ENCODE results near the gene IL34. TPM values are rescaled to one million over a fixed set of nuclear protein-coding genes. Genes with fewer than 3 reads are reported as not detected.

Gene IL34
- total RNA-seq, 1 experiment from 2014 or later, result 0.35 TPM

DNA sequence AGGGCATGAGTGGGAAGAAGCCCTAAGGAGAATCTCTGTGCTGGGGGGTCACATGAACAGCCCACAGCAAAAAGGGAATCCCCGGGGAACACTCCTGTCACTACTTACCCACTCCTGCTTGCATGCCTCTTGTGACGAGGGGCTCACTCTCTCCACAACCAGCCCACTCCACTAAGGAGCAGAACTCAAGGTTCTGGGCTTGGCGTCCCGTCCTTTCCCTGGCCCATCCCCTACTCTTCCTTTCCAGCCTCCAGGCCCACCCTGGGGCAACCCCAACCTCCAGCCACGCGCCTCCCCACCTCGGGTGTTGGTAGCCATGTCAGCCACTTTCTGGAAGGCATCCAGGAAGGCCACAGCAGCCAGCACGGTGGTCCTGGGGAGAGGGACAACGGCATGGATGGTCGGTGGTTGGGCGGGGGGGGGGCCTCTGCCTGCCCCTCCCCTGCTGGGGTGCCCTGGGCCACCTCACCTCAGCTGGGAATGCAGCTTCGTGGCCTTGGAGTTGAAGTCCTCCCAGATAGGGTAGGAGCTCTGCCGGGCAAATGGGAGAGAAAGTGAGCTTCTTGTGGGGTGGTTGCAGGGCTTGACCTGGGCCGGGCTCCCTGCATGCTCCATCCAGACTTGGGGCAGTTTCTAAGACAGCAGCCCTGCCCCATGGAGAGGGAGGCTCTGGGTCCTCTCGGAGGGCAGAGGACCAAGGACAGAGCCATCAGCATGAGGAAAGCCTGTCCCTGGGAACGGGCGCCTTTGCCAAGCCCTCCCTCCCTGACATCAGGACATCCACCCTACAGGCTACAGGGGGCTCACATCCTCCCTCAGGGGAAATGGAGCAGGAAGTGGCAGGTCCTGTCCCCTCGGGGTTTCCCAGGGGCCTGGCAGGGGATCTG lies 34.4 kb downstream of the IL34 start:
- Mint-ChIP-seq H3K9me3 (ENCODE audit: low read depth, unreplicated experiment) (no peaks in the 10 kb centered on the region), H3K27me3 (ENCODE audit: unreplicated experiment) (no peaks in the 10 kb centered on the region), H3K36me3 (ENCODE audit: insufficient read depth, unreplicated experiment) (peaks cover 36% of the 10 kb centered on the region), H3K4me3 (ENCODE audit: low read depth, unreplicated experiment) (no peak overlapping the region), H3K4me1 (ENCODE audit: low read depth, unreplicated experiment) (no peaks in the 10 kb centered on the region), H3K27ac (ENCODE audit: unreplicated experiment) (no peak overlapping the region)
- CTCF ChIA-PET, result no interaction called here
- DNase-seq, result no peak
- no TSS peak for BruUV-seq (replicated peaks)
- TF ChIP-seq CTCF (IDR thresholded peaks at IDR 0.05; ENCODE audit: unreplicated experiment), result no peak
- intact Hi-C loops (cut with micrococcal nuclease; ENCODE audit: unreplicated experiment), result loop anchor here (10.0 kb wide), 2 partner anchors 64 to 94 kb away; no protein-coding TSS in a partner anchor

DNA sequence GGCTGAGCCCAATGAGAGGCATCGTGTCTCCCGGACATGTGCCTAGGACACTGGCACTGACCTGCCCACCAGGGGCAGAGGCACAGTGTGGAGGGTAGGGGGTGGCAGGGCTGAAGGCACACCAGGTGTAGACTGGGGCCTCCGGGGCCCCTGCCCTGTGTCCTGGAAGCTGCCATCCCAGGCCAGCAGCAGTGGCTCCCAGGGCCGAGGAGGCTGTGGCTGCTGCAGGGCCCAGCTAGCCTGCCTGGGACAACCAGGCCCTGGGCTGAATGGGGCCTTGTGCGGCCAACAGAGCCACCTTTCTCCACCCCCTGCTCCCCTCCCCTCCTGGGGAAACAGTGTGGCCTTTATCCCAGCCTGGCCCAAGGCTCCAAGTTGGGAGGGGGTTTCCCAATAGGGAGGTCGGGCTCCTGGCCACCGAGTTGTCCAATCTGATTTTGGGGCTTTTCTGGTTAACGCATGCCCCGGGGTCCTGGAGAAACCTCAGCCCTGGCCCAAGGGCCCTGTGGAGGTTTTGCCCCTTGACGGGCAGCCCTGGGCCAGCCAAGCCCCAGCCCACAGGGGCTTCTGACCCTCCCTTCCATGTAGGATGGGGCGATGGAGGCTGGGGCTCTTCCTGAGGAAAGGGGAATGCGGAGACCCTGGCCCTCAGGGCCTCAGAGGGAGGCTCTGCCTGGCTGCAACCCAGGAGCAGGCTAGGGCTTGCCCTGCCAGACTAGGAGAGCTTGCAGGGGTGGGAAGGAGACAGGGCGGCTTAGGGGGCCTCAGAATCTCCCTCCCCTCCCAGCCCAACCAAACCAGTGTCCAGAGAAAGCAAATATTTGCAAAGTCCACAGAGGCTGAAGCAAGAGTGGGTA lies 35.3 kb downstream of the IL34 start:
- intact Hi-C loops (cut with micrococcal nuclease; ENCODE audit: unreplicated experiment), result loop anchor here (10.0 kb wide), 2 partner anchors 63 to 93 kb away; no protein-coding TSS in a partner anchor
- TF ChIP-seq CTCF (IDR thresholded peaks at IDR 0.05; ENCODE audit: unreplicated experiment), result no peak
- H3K27ac Mint-ChIP-seq (ENCODE audit: unreplicated experiment), result no peak overlapping the region
- H3K36me3 Mint-ChIP-seq (ENCODE audit: insufficient read depth, unreplicated experiment), result peaks cover 38% of the 10 kb centered on the region
- DNase-seq, result no peak
- no peaks in the 10 kb centered on the region for H3K9me3 Mint-ChIP-seq (ENCODE audit: low read depth, unreplicated experiment)
- H3K4me3 Mint-ChIP-seq (ENCODE audit: low read depth, unreplicated experiment), result no peak overlapping the region
- CTCF ChIA-PET, result interaction anchor here (1.0 kb wide), 1 partner anchor 90 kb away, joined by 3 read pairs; no protein-coding TSS in a partner anchor
- no TSS peak for BruUV-seq (replicated peaks)
- no peaks in the 10 kb centered on the region for H3K27me3 Mint-ChIP-seq (ENCODE audit: unreplicated experiment)
- H3K4me1 Mint-ChIP-seq (ENCODE audit: low read depth, unreplicated experiment), result peaks cover 3% of the 10 kb centered on the region

GRCh38 chr16:70682239-70683145 lies 36.1 kb downstream of the IL34 start:
- no peak for TF ChIP-seq CTCF (IDR thresholded peaks at IDR 0.05; ENCODE audit: unreplicated experiment)
- H3K27ac Mint-ChIP-seq (ENCODE audit: unreplicated experiment), result no peak overlapping the region
- intact Hi-C loops (cut with micrococcal nuclease; ENCODE audit: unreplicated experiment), result loop anchor here (10.0 kb wide), 2 partner anchors 62 to 92 kb away; no protein-coding TSS in a partner anchor
- BruUV-seq (replicated peaks), result no TSS peak
- H3K9me3 Mint-ChIP-seq (ENCODE audit: low read depth, unreplicated experiment), result no peaks in the 10 kb centered on the region
- H3K27me3 Mint-ChIP-seq (ENCODE audit: unreplicated experiment), result no peaks in the 10 kb centered on the region
- CTCF ChIA-PET, result interaction anchor here (1.0 kb wide), 1 partner anchor 89 kb away, joined by 3 read pairs; no protein-coding TSS in a partner anchor
- peaks cover 11% of the 10 kb centered on the region for H3K4me1 Mint-ChIP-seq (ENCODE audit: low read depth, unreplicated experiment)
- H3K4me3 Mint-ChIP-seq (ENCODE audit: low read depth, unreplicated experiment), result no peak overlapping the region
- DNase-seq, result no peak
- peaks cover 47% of the 10 kb centered on the region for H3K36me3 Mint-ChIP-seq (ENCODE audit: insufficient read depth, unreplicated experiment)
